ENCODE data around the gene LMTK3. TPM values are rescaled to one million over a fixed set of nuclear protein-coding genes. Genes with fewer than 3 reads are reported as not detected.

Gene LMTK3
- polyA plus RNA-seq, 1 of the 3 experiments (the other 2 are of a cell fraction) = 3.2 TPM

GRCh38 chr19:48475369-48476068, 36.1 kb downstream of the LMTK3 start (continued):
- TF ChIP-seq ELF1 (IDR thresholded peaks at IDR 0.05) = no peak
- no peak for TF ChIP-seq RXRA (IDR thresholded peaks at IDR 0.05; ENCODE audit: borderline replicate concordance, low read depth)

- peaks cover 48 to 71% of the 10 kb centered on the region in 2 experiments for H3K36me3 ChIP-seq (replicated peaks in 1 of 2; ENCODE audit: control insufficient read depth in 1 of 2, insufficient read depth in 2 of 2, low read length in 1 of 2)
- H3K4me1 ChIP-seq (ENCODE audit: control insufficient read depth in 1 of 2, insufficient read depth in 2 of 2, low read depth in 1 of 2, low read length in 1 of 2) = peaks cover 0 to 9% of the 10 kb centered on the region in 2 experiments; a peak in 2 of 4 replicates
- ChIA-PET POLR2A (interaction anchor here (0.6 kb wide), 1 partner anchor 13 kb away, joined by 4 read pairs; no protein-coding TSS in a partner anchor), CTCF (interaction anchor here (2.1 to 5.0 kb wide), 2 partner anchors 14 to 16 kb away, joined by 6 to 40 read pairs; no protein-coding TSS in a partner anchor)
- WGBS (ENCODE audit: low lambda C conversion rate) = 95% methylated on average over 16 of the region's 16 CpGs
- H3K4me3 ChIP-seq (ENCODE audit: low read depth in 2 of 2, low read length in 1 of 2) = no peak overlapping the region
- H3K9me2 ChIP-seq = no peaks in the 10 kb centered on the region
- no peak for DNase-seq
- no peaks in the 10 kb centered on the region for H3K9me3 ChIP-seq
- H3K79me2 ChIP-seq (ENCODE audit: insufficient read depth) = peaks cover 38% of the 10 kb centered on the region
- no peak overlapping the region for H2AFZ ChIP-seq (ENCODE audit: low read depth)
- H3K27me3 ChIP-seq (ENCODE audit: insufficient read depth) = no peaks in the 10 kb centered on the region
- peaks cover 40% of the 10 kb centered on the region for H4K20me1 ChIP-seq (ENCODE audit: insufficient read depth)
- no peak overlapping the region for H3K27ac ChIP-seq (ENCODE audit: low read depth in 2 of 2, low read length in 1 of 2)
- H3K9ac ChIP-seq = no peak overlapping the region
- no peaks in the 10 kb centered on the region for H3F3A ChIP-seq (replicated peaks; ENCODE audit: insufficient read depth)
- no peak overlapping the region for H3K4me2 ChIP-seq
- no peak for TF ChIP-seq FOXJ3 (CRISPR knock-in tag; IDR thresholded peaks at IDR 0.05)
- TF ChIP-seq MAX (IDR thresholded peaks at IDR 0.05; ENCODE audit: low read depth) = no peak
- no peak for TF ChIP-seq ZBTB33 (IDR thresholded peaks at IDR 0.05; ENCODE audit: borderline replicate concordance, low read depth)
- TF ChIP-seq FOXM1 (IDR thresholded peaks at IDR 0.05; ENCODE audit: low read depth) = no peak
- no peak for TF ChIP-seq USF2 (IDR thresholded peaks at IDR 0.05; ENCODE audit: borderline replicate concordance, low read depth, low read length)
- TF ChIP-seq CHD2 (IDR thresholded peaks at IDR 0.05; ENCODE audit: low read length, partially characterized antibody) = no peak
- no peak for TF ChIP-seq ELF1 (IDR thresholded peaks at IDR 0.05)
- TF ChIP-seq IRF3 (IDR thresholded peaks at IDR 0.05; ENCODE audit: low read depth, low read length) = no peak
- TF ChIP-seq RXRA (IDR thresholded peaks at IDR 0.05; ENCODE audit: borderline replicate concordance, low read depth) = no peak
- no peak for TF ChIP-seq SIN3A (IDR thresholded peaks at IDR 0.05; ENCODE audit: borderline replicate concordance, low read depth, low read length)
- TF ChIP-seq EP300 (IDR thresholded peaks at IDR 0.05; ENCODE audit: borderline replicate concordance in 1 of 2, low read depth in 1 of 2, low read length in 1 of 2) = no peak
- TF ChIP-seq MXI1 (IDR thresholded peaks at IDR 0.05; ENCODE audit: low read depth, low read length) = no peak
- TF ChIP-seq MEF2A (IDR thresholded peaks at IDR 0.05; ENCODE audit: borderline replicate concordance, low read depth) = no peak
- no peak for TF ChIP-seq TAF1 (IDR thresholded peaks at IDR 0.05; ENCODE audit: borderline replicate concordance, low read depth, low read length)
- TF ChIP-seq POLR2AphosphoS5 (IDR thresholded peaks at IDR 0.05; ENCODE audit: low read depth, low read length) = no peak
Measured at GRCh38 chr19:48474084-48474592, 37.5 kb downstream of the LMTK3 start.

All from SK-N-SH (cell line).